ENCODE measurements around the gene CASP14.
"Not testable (repeated sequence)": the region's sequence is repeated elsewhere in the genome, so short reads cannot be mapped to it uniquely, and the experiment has no call there.

DNA sequence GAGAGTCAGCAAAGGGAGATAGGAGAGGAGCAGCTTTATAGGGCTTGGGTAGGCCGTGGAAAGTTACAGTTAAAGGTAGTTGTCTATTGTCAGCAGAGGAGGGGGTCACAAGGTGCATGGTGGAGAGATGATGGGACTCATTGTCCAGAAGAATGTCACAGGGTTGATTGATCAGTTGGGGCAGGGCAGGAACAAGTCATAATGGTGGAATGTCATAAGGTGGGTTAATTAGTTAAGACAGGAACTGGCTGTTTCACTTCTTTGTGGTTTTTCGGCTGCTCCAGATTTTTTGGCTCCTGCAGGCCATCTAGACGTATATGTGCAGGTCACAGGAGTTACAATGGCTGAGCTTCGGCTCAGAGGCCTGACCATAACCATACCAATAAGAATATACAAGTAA, 21.1 kb downstream of the CASP14 start:
- TF ChIP-seq POLR2A (IDR thresholded peaks at IDR 0.05; ENCODE audit: low read depth, low read length); TAF1 (IDR thresholded peaks at IDR 0.05; ENCODE audit: borderline replicate concordance, low read depth, low read length): not testable (repeated sequence)

Measured in GM12892 (cell line).